AG20443 (cell line): ENCODE results near the gene KRT75.
A peak's percentile ranks its signal among the peaks of the same experiment; 100 is the strongest.
"Not testable (repeated sequence)": the region's sequence is repeated elsewhere in the genome, so short reads cannot be mapped to it uniquely, and the experiment has no call there.

Experiments used
- DNase-seq: peaks from one replicate; pipeline ENCODE4 v3.0.0; 2012; ENCODE audit warnings: low spot score, mixed read lengths

Gene KRT75

GRCh38 chr12:52415870-52416750 is 18.1 kb downstream of the KRT75 start:
- DNase-seq: peak; percentile 67

- DNase-seq: no peak
Measured at GRCh38 chr12:52414936-52415335, 19.2 kb downstream of the KRT75 start.

DNA sequence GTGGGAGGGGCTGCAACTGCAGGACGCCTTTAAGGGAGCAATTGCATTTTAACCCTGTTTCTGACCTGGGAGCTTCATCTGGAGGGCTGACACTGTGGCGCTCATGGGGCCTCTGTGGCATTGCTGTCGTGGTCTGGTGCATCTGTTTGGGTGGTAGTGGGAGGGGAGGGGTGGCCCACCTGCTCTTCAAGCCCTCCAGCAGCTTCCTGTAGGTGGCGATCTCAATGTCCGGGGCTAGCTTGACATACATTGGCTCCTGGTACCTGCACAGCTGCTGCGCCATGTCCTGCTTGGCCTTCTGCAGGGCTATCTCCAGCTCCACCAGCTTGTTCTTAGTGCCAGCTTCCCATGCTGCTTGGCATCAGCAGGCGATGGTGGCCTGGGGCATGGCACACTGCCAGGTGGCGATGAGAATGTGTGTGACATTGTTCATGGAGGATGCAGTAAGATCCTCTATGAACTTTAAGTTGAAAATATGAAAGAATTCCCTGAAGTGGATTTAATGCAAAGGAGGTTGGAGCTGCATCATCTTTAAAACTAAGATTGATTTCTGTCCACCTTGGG is 20.3 kb downstream of the KRT75 start:
- no peak for DNase-seq

DNA sequence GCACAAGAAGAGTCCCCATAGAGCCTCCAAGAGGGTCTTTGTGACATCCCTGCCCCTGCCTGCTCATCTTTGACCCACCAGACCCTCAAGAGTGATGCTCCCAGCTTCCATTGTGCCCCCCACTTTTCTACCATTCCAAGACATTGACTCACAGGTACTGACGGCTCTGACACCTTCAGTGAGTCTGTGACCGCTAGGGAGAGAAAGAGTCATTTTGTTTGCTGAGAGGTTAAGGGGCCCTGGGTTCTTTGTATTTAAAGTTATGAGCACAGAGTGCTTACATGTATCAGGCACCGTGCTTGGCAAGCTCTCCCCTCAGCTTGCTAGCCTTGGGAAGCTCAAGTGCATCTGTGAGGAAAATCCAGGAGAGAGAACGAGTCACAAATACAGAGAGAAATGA is 21.0 kb downstream of the KRT75 start:
- DNase-seq: no peak

- DNase-seq: no peak
Measured at GRCh38 chr12:52411815-52412214, 22.4 kb downstream of the KRT75 start.

DNA sequence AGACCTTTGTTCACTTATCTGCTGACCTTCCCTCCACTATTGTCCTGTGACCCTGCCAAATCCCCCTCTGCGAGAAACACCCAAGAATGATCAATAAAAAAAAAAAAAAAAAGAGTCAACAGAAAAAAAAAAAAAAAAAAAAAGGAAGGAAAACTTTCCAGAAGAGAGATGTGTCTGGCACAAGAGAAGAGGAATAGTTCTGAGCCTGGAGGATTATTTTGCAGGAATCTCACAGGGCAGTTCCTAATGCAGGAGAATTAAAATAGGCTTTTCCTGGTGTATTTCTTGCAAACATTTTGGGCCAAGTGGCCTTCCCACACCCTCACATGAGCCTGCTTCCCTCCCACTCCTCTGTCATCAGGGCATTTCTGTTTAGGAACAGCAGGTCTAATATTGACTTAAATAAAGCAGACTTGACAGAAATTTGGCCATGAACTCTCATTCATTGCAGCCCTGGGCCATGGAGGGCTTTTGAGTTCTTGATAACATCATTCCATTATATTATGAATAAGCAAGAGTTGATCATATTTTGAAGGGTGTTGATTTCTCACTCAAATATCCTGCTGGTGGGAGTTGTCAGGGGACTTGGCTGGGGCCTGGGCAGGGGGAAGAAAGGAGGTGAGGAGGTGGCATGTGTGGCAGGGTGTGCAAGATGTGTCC is 23.5 kb downstream of the KRT75 start:
- DNase-seq: not testable (repeated sequence)

DNA sequence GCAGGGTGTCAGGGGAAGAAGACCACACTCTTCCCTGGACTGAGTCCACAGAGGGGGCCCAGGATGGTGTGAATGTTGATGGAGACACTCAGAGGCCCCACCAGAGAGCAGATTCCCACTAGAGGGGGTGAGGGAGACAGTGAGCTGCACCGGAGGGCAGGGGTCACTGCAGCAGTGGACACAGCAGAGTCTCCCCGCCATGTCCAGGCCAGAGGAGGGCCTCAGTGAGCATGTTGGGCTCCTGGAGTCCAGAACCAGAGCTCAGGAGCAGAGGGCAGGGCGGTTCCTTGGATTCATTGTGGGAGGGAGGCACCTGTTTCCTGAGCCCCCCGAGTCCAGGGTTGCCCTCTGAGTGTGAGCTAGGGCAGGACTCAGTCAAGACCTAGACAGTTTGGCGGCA is 26.3 kb downstream of the KRT75 start:
- DNase-seq: no peak

- no peak for DNase-seq
Measured at GRCh38 chr12:52405922-52406385, 28.2 kb downstream of the KRT75 start, which contains the start of gene KRT82. TSS of gene KRT82 (minus strand) at chr12:52406335. CDS start at chr12:52406277, 58 bp downstream.

GRCh38 chr12:52404951-52405350 is 29.2 kb downstream of the KRT75 start:
- DNase-seq: no peak

DNA sequence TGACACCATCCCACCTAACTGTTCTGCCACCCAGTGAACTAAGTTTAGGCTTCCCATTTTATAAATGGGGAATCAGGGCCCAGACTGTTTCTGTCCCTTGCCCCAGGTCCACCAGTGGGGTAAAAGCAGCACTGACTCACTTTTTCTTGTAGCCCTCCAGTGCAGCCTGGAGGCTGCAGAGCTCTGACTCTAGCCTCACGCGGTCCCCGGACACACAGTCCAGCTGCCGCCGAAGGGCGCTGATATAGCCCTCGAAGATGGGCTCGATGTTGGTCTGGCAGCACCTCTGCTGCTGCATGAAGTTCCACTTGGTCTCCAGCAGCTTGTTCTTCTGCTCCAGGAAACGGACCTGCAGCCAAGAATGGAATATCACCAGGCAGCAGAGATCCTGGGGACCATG is 30.6 kb downstream of the KRT75 start:
- no peak for DNase-seq

DNA sequence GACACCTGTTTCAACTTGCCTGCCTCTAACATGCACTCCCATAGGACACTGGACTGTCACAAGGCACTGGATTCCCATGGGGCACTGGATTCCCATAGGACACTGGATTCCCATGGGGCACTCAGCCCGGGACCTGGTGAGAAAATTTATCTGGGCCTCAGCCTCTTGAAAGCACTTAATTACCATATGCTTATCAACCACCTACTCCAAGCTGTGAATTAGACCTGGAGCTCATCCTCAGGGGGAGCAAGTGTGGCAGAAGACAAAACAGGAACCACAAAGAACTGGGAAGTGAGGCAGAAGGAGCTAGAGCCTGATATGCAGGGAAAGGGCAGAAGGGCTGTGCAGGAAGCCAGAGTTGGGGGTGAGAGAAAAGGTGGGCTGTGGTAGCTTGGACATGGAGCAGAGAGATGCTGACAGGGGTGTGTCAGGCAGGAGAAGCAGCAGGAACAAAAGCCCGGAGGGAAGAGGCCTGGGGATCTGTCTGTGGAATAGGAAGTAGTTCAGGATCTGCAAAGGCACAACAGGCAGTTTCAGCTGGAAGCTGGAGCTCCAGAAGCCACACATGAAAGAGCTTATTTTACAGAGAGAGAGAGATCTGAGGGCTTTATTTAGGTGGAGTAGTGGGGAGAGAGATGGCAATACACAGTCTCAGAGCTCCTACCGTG is 31.2 kb downstream of the KRT75 start:
- DNase-seq: no peak

DNA sequence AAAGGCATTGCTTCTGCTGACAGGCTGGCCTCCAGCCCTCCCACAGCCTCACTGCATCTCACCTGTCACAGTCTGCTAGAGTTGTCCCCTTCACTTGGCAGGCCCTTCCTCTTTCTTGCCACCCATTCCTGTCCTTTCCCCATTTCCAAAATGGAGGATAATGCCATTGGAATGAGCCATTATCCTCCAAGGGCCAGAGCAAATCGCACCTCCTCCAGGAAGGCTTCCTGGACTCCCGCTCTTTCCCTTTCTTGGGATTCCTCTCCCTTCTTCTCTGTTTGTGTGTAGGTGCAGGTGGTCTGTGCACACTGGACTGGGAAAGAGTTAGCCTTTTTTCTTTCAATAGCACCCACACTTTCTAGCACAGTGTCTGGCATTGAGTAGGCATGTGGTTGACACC is 31.8 kb downstream of the KRT75 start:
- DNase-seq: no peak

DNA sequence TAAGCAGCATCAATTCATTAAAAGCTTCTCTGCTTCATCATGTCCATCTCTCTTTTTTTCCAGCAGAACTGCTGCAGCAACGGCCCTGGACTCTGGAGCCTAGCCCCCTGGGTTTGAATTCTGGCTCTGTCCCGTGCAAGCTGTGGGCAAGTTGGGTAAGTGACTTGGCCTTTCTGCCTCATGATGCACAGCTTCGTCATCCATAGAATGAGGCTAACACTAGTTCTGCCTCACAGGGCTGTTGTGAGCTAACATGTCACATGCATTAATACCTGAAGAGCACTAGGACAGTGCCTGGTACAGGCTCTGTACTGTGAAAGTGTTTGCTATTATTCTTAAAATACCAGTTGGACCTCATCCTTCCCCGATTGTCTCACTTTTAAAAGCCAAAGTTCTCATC is 32.2 kb downstream of the KRT75 start:
- no peak for DNase-seq

DNA sequence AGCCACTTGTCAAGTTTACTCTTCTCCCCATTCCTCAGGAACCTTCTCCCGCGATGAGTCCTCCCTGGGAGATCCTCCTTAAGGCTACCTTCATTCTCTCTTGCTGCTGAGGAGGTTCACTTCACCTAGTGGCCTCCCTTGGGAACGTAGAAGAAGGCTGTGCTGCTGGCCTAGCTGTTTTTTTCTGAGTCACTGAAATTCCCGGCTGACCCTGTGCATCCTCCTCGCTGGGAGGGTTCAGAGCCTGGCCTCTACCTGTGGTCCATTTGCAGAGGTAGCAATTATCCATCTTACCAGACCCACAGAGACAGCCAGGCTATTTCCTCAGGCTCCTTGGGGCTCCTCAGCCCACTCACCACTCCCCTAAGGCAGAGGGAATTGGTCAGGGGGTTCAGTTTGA is 32.6 kb downstream of the KRT75 start:
- no peak for DNase-seq

DNA sequence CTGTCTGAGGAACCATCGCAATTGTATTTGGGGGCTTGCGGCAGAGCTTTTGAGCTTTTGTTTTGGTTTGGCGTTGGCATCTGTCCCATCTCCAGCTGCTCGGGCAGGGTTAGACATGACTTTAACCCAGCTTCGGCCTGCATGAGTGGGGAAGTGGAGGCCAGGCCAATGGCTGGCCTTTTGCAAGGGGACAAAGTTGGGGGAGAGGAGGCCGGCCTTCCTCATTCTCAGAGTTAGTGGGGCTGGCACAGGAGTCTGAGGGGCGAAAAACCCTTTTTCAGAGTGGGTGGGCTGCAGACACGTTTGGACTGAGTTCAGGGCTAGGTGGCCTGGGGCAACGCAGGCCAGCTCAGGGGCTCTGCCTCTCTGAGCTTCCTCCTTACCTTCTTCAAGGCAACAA is 33.3 kb downstream of the KRT75 start:
- no peak for DNase-seq

DNA sequence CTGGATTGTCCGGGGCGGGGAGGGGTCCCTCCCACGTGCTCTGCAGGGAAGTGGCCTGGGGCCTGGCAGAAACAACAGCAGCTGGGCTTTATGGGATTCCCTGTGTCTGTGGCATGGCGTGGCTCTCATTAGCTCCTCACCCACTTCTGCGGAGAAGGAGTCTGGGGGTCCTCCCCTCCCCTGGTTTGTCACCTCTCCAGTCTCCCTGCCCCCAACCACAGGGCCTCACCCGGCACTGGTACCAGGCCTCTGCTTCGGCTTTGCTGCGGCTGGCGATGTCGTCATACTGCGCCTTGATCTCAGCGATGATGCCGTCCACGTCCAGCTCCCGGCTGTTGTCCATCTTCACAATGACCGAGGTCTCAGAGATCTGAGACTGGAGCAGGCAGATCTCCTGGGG is 34.4 kb downstream of the KRT75 start:
- no peak for DNase-seq

DNA sequence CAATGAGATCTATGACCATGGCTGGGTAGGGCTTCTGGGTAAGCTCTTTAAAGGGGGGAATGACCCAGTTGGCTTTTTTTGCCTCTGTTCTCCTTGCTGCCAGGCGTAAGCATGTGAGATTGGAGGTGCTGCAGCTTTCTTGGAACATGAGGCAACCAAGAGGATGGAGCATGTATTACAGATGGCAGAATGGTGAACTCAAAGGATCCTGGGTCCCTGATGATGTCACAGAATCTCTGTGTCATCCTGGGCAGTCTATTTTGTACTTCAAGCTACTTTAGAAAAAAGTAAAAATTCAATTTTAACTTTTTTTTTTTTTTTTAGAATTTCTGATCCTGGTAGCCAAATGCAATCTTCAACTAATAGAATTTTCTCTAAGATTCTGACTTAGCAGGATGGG is 36.0 kb downstream of the KRT75 start:
- DNase-seq: no peak

DNA sequence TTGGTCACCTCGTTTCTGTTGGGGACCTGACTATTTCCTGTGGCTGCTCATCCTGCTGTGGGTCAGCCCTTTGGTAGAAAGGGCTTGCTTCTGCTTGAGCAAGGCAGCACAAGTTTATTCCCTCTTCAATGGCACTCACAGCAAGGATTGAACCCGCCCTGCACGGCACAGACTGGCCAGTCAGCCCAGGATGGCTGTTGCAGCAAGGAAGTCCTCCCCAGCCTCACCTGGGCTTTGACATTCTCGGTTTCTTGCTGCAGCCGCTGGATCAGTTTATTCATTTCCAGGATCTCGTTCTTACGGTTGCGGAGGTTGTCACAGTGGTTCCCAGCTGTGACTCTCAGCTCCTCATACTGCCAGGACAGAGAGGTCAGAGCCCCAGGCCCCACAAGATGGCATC is 37.5 kb downstream of the KRT75 start:
- DNase-seq: no peak

GRCh38 chr12:52395761-52396434 is 38.3 kb downstream of the KRT75 start:
- peak; percentile 46 for DNase-seq

DNA sequence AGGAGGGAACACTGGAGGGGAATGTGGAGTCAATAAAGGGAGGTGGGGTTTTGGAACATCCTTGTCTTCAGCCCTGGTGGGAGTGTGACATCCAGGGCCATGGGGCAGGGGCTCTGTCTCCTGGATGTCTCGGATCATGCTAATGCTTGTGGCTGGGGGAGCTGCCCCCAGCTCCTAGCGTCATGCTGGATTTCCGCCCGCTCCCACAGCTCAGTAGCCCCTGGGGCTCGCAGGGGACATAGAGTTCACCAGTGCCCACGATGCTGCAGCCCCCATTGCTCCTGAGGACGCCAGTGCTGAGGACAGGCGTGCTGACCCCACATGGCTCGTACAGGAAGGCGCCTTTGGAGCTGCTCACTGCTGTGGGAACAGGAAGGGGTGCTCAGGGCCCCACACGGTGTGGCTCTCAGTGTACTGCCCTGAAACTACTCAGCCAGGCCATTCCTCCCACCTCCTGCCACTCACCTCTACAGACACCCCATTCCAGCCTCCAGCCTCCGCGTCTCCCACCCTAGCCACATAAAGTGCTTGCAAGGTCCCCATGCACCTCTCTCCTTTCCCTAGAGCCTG is 39.2 kb downstream of the KRT75 start:
- no peak for DNase-seq

DNA sequence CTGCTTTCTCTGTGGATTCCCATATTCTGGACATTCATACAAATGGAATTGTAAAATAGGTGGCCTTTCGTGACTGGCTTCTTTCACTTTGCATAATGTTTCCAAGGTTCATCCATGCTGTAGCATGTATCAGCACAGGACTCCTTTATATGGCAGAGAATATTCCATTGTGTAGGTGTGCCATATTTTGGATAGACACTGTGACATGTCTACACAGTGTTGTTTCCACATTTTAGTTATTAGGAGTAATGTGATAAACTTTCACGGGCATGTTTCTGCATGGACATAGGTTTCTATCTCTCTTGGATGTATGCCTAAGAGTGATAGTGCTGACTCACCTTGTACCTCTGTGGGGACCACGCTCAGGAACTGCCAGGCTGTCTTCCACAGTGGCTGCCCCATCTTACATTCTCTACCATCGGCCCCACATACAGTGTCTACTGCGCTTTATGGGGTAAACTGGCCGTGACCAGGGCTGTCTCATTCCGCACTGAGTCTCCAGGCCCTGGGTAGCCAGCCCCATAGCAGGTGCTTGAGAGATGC is 41.6 kb downstream of the KRT75 start:
- DNase-seq: no peak
